Cardiac septum (tissue), 1 donor: ENCODE data around the gene TMEM117. TPM values are rescaled to one million over a fixed set of nuclear protein-coding genes. Genes with fewer than 3 reads are reported as not detected.

ENCODE experiments used
- DNase-seq: peaks from one replicate; pipeline ENCODE4 v3.0.0-alpha.2; 2020; ENCODE audit warnings: low spot score
- intact Hi-C: fragments of 100-400 bp; cut with DNase I; formaldehyde crosslinking; loops from one replicate; pipeline ENCODE4 v1.14.0; 2022
- long read RNA-seq: library from polyadenylated mRNA; unstranded; transcript quantifications from one replicate; pipeline ENCODE4 v2.0.0, GENCODE V29; 2021
- total RNA-seq: library from RNA; stranded (reverse); fragmentation: NEBNext Ultra II Directional; extraction: Animal tissue kit (Norgen Biotek cat#: 25700); gene quantifications from one replicate; pipeline ENCODE4 v1.2.1, GENCODE V29; 2021
- donor health status: DM: no; HTN: no; CAD: no.

The TMEM117 gene
- total RNA-seq: 7.5 TPM
- long read RNA-seq, transcript TMEM117-201 (8 exons, 2,758 nt): major isoform, 7 of 17 reads
- long read RNA-seq, partial matches to known transcripts: 2 of 17 reads
- long read RNA-seq, other reads (novel, unspliced or antisense): 6 of 17 reads

DNA sequence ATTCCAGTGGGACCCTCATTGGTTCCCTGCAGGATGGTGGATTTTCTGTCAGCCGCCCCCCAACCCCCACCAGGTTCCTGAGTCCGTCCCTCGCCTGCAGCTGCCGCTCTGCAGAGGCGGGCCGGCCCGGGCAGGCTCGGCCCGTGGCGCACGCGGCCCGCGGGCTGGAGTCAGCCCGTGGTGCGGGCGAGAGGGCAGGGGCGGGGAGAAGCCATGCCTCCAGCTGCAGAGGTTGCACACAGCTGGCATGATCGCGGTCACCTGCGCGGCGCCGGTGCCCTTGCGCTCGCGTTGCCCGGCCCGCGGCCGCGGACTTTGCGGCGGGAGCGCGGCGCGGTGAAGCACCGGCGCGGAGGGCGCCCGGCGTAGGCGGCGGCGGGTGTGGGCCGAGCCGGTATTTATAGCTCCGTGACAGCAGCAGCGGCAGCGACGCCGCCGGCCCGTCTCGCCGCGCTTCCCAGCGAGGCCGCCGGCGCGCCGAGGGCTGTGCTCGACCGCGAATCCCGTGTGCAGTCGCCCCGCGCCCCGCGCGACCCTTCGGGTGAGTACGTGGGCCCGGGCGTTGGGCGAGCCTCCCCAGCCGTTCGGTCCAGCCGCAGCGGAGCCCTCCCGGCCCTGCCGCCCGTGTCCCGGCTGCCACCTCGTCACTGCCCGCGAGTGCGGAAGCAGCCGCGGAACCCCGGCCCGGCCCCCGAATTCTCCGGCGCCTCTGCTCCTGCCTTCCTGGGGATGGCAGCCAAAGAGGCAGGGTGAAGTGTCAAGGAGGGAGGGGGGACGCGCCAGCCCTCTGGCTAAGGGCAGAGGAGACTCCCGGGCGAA lies at the start of gene TMEM117:
TMEM117 (plus strand) TSS at position 426 of the 819 bp plus-strand sequence.
- intact Hi-C loops: loop anchor here (1.0 kb wide), 1 partner anchor 30 kb away; the partner anchor contains the start of gene TWF1
- DNase-seq: peak; percentile 88

DNA sequence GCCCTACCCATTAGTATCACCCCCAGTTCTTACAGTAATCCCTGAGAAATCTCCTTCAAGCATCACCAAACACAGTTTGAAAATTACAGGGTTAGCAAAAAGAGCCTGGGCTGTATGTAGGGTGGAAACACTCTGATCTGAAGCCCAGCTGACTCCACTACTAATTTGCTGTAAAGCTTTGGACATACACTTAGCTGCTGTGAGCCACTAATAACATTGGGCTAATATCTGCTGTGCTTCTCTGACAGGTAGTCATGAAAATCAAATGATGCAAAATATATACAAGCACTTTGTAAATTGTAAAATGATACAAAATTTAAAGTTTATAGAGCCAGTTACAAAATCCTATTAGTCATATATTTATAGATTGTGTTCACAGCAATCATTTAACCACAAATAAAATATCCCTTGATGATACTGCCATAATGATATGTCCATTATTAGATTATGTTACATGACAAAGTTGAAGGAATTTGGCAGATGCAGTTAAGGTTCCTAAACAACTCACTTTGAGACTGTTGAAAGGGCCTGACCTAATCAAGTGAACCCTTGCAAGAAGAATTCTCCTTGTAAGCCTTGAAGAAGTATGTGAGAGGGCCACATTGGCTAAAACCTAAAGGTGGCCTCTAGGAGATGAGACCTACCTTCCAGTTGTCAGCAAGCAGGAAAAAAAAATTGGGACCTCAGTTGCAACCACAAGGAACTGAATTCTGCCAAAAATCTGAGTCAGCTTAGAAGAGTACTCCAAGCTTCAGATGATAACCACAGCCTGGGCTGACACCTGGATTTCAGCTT lies 48.8 kb upstream of the TMEM117 start:
- intact Hi-C loops: no loop called here
- no peak for DNase-seq

GRCh38 chr12:43789941-43790340 lies 45.9 kb upstream of the TMEM117 start:
- intact Hi-C loops: no loop called here
- DNase-seq: no peak

DNA sequence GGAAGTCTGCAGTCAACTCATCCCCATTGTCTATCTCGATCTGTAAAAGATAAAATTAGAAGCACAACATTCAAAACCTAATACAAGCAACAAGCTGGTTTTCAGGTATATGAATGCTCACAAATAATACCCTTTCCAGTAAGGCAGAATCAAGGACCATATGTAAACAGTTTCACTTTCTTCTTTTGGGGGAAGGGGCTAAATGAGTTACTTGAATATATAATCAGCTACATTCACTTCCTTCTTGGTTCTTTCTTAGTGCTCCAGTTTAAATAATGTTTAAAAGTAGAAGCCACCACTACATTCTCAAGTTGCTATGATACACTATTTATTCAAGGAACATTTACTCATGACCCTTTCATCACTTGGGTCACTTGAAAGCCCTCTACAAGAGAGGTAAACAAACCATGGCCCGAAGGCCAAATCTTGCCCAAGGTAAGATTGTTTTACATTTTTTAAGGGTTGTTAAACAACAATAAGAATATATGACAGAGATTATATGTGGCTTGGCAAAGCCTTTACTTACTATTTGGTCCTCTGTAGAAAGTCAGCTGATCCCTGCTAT lies 40.1 kb upstream of the TMEM117 start:
- DNase-seq: no peak
- intact Hi-C loops: no loop called here

DNA sequence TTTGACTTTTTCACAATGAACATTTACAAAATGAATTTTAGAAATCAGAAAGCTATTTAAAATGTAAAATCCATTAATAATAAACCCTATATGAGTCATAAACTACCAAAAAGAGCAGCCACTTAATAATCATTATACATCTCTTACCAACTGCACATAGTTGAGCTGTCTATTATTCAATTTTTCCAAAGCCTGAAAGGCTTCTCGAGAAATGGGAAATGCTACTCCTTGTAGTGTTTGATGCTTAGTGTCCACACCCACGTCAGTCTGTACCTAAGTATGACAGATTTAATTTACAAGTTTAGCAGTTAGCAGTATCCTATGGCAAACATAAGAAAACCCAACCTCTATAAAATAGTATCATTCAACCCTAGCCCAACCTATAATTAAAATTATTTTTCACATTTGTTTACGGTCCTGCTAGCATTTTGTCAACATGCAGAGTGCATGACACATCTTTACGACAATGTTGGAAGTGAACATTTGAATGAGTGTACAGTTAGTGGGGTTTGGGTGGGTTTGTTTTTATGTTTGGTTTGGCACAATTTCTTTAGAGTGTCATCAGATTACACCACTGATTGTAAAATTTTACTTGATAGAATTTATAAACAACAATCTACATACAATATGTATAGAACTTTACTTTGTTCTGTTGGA lies 38.2 kb upstream of the TMEM117 start:
- no peak for DNase-seq
- intact Hi-C loops: no loop called here

DNA sequence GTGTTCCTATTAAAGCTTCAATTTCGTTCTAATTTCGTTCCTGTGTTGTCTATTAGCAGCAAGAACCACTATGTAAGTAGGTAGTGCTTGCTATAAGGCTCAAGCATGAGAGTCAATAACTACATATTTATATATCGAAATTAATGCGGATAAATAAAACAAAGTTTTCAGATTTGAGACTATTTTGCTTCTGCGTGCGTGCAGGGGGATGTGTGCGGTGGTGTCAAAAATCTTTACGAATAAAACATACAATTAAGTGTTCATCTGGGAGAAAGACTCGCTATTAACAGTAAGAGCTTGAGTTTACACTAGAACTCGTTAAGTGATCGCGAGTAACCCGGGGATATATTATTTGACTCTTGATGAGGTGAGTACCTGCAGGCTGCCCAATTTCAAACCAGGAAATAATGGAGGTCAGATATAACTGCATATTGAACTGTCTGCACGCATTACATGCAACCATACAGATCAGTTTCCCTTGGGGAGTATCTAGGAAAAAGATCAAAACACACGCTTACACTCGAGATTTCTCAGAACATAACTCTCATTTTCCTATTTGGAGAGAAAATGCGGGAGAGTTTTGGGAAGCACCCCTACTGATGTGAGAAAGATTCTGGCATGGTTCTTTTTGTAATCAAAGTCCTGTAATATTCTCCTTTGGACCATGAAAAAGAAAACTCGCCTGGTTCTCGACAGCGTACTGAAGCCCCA lies 30.6 kb upstream of the TMEM117 start:
- DNase-seq: no peak
- intact Hi-C loops: no loop called here

DNA sequence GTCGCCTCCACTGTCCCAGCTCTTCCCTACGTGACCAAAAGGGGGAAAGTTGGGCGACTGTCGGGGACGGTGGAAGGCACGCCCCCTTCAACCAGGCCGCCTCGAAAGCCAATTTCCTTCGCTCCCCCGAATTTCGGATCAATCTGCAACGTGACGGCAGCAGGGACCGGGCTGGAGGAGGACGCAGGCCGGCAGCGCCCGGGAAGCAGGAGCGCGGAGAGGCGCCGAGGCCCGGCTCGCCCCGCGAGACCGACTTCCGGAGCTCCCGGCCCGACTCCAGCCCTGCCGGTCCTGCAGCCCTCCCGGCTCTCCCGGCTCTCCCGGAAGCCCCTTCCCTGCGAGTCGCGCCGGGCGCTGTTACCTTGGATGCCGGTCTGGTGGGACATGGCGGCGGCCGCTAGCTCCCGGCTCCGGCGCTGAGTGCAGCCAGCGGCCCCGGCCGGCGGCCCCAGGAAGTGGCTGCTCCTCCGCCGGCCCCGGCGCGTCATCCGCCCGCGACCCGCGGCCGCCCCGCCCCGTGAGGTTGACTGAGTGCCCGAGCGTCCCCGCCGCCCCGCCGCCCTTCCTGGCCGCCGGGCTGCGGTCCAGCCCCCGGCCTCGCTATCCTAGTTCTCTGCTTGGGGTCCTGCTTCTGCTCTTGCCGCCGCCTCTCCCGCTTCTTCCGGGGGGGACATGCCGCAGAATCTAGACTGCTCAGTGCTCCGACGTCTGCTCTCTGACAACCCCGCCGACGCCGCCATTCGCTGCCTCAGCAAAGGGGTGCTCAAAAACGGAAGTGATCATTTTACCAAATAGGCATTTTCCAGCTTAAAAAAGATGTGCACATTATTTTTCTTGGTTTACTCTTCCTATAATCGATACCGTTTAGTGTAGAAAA lies 29.8 kb upstream of the TMEM117 start, which contains the start of gene TWF1:
TWF1 (minus strand) TSS at position 458 of the 877 bp plus-strand sequence; CDS start at position 386, 72 bp downstream.
- intact Hi-C loops: loop anchor here (1.0 to 2.0 kb wide), 2 partner anchors 30 to 47 kb away; partner anchors contain the start of genes IRAK4, PUS7L and TMEM117
- peak; percentile 95 for DNase-seq

- intact Hi-C loops: loop anchor here (1.0 to 2.0 kb wide), 2 partner anchors 30 to 48 kb away; partner anchors contain the start of genes IRAK4, PUS7L and TMEM117
- DNase-seq: no peak
These were observed 29.2 kb upstream of the TMEM117 start for GRCh38 chr12:43806737-43807072.

DNA sequence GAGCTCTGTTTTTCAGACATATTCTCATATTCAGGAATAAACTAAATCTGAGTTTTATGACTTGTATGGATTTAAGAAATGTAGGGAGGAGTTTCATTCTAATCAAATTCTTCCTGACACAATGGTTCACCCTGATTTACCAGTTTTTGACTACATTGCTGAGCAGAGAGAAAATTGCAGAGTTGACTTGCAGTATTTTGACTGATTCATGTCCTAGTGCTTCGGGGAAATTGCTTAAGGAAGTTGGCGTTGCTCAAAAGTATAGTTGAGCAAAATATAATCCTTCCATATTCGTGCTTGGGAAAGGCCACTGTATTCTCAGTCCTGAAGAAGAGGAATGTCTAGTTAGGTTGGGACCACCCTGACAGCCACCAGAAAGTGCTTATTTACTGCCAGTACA lies 28.5 kb upstream of the TMEM117 start:
- intact Hi-C loops: loop anchor here (2.0 kb wide), 1 partner anchor 49 kb away; the partner anchor contains the start of genes IRAK4 and PUS7L
- no peak for DNase-seq

DNA sequence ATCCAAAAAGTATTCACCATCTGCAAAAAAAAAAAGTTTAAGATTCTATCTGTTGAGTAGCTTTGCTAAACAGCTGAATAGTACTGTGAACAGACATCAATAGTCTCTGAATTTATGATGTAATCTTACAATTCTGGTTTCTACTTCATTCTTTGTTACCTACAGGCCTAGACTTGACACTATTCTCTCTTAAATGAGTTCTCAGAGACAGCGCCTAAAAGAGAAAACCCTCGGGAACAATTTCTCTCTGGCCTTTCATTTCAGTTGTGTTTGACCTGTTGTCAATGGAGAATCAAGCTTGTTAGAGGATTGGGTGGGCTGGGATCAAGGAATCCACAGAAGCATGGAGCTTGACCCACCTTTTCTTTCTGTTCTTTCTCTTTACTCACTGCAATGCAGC lies 23.8 kb upstream of the TMEM117 start:
- intact Hi-C loops: no loop called here
- no peak for DNase-seq

- intact Hi-C loops: no loop called here
These were observed 23.0 kb upstream of the TMEM117 start for GRCh38 chr12:43812926-43813325.

DNA sequence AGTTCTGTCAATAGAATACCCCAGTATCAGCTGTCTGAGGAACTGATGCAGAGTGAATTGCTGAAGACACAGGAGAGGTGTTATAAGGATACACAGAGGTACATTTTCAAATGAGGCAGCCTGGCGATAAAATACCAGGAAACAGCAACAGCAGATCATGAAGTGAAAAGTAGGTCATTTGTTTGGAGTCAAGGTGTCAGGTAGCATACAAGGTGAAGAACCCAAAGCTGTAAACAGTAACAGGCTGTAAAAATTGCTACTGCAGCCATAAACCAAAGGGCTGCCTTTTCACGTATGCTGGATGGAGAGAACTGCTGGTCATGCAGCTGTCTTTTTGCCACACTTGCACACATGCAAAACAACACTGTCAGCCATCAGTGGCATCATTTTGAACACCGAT lies 20.5 kb upstream of the TMEM117 start:
- intact Hi-C loops: no loop called here
- DNase-seq: no peak

More at GRCh38 chr12:43812926-43813325, 23.0 kb upstream of the TMEM117 start:
- no peak for DNase-seq

- intact Hi-C loops: no loop called here
- DNase-seq: no peak
These were observed 19.7 kb upstream of the TMEM117 start for GRCh38 chr12:43816168-43816567.

DNA sequence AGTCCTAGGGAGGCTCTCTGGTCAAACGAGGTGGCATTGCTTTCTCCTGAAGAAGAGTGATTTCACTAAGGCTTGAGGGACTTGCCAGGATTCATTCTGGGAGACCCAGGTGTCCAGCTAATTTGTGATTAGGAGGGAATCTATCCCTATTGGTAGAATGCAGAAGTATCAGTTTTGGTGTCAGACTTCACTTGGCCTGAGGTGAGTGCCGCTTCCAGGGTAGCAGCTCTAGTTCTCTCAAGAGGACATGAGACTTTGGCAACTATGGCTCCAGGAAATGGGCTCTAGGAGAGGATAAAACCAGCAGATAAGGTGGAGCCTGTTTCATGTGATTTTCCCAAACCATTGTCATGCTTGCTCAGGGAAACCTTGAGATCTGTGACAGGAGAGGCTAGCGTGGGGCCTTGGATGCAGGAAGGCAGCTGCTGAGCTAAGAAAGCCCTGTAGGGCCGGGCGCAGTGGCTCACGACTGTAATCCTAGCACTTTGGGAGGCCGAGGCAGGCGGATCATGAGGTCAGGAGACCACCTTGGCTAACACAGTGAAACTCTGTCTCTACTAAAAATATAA lies 11.6 kb upstream of the TMEM117 start:
- intact Hi-C loops: no loop called here

GRCh38 chr12:43826681-43827080 lies 9.2 kb upstream of the TMEM117 start:
- intact Hi-C loops: no loop called here

More for the DNA sequence above, 11.6 kb upstream of the TMEM117 start:
- no peak for DNase-seq

DNA sequence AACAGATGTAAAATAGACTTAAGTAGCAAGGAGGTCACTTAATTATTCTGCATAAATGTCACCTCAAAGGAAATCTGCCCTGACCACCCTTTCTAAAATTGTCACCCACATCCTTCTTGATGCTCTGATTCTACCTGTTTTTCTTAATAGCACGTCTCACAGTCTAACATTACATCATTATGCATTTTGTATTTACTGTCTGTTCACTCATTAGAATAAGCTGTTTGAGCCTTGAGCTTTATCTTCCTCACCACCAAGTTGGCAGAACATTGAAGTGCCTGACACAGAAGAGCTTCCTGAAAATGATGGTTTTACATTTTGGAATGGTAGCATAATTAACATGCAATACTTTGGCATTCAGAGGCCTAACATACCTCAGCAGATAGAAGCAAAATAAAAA lies 8.8 kb upstream of the TMEM117 start:
- DNase-seq: no peak
- intact Hi-C loops: no loop called here

More at GRCh38 chr12:43826681-43827080, 9.2 kb upstream of the TMEM117 start:
- no peak for DNase-seq

DNA sequence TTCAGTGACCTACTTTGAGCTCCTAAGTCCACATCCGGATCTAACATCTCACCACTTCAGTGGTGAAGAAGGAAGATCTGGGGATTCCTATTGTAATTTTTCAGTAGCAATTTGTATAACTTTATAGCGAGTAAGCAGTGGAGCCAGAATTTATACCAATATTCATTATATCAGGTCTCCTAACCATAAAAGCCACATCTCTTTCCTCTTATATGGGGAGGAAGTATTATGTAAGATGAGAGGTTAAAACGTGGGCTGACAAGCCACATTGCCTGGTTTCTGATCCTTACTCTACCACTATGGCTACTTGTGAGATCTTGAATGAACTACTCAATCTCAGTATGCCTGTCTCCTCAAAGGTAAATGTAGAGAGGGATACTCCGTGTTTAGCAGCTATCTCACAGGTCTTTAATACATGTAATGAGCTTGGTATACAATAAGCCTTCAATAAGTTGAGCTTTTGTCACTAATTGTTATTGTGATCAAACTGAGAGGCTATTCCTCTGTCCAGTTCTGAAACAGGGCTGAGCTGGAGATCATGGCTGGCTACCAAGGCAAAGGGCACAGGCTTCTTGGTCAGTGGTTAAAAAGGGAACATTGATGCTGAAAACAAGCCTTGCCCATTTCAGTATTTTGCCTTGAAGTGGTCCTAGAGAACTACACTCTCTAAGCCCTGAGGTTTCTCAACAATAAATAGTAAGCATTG lies 3.3 kb upstream of the TMEM117 start:
- intact Hi-C loops: no loop called here
- no peak for DNase-seq
